Measurements from ENCODE around the gene FBF1. TPM values are rescaled to one million over a fixed set of nuclear protein-coding genes. Genes with fewer than 3 reads are reported as not detected.
A peak's percentile ranks its signal among the peaks of the same experiment; 100 is the strongest.
"Not testable (repeated sequence)": the region's sequence is repeated elsewhere in the genome, so short reads cannot be mapped to it uniquely, and the experiment has no call there.

Gene FBF1
- total and polyA plus RNA-seq, 2 of the 8 experiments (the other 6 are each of a cell fraction or from before 2014, with no cell fraction given): 8.1 to 13.1 TPM

DNA sequence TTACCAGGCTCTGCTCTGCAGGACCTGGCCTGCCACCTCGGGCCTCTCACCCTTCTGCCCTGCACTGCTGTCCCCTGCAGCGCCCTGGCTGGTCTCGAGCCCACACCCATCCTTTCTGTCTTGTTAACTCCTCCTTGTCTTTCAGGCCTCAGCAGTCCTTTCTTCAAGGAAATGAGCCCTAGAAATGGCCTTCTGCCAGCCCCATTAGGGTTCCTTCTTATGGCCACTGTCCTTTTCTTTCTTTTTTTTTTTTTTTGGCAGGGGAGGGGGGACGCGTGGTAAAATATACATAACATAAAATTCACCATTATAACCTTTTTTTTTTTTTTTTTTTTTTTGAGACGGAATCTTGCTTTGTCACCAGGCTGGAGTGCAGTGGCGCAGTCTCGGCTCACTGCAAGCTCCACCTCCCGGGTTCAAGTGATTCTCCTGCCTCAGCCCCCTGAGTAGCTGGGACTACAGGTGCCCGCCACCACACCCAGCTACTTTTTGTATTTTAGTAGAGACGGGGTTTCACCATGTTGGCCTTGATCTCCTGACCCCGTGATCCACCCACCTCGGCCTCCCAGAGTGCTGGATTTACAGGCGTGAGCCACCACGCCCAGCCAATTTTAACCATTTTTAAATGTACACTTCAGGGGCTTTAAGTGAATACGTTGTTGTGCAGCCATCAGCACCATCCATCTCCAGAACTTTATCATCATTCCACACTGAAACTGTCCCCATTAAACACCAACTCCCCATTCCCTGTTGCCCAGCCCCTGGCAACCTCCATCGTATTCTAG, 75.2 kb downstream of the FBF1 start:
- H3K9ac ChIP-seq (replicated peaks in 1 of 4; ENCODE audit: extremely low read depth in 1 of 4, low read depth in 3 of 4, low read length in 3 of 4); H3K4me1 ChIP-seq (replicated peaks in 1 of 4; ENCODE audit: control insufficient read depth in 3 of 4, insufficient read depth in 4 of 4, low read length in 3 of 4); H2BK120ac ChIP-seq (replicated peaks; ENCODE audit: low read depth, low read length); FAIRE-seq; H2AK5ac ChIP-seq (ENCODE audit: low read depth, low read length); H3K27me3 ChIP-seq (replicated peaks in 1 of 4; ENCODE audit: control insufficient read depth in 3 of 4, extremely low read depth in 1 of 4, insufficient read depth in 3 of 4, low read length in 3 of 4); H2BK12ac ChIP-seq (ENCODE audit: low read depth, low read length); H3K79me2 ChIP-seq (ENCODE audit: control insufficient read depth in 1 of 2, insufficient read depth in 2 of 2, low read length in 2 of 2); H2BK20ac ChIP-seq (ENCODE audit: low read length); H3K79me1 ChIP-seq (ENCODE audit: low read depth, low read length); H4K91ac ChIP-seq (replicated peaks; ENCODE audit: insufficient read length, low read length); H3K36me3 ChIP-seq (ENCODE audit: control insufficient read depth in 2 of 4, insufficient read depth in 4 of 4, low read length in 3 of 4); DNase-seq (ENCODE audit: low read depth in 1 of 2, low spot score in 2 of 2); H2AFZ ChIP-seq (ENCODE audit: low read length); POLR2A ChIA-PET (ENCODE audit: partially characterized antibody); H3K4me2 ChIP-seq (ENCODE audit: insufficient read depth in 1 of 2, low read depth in 2 of 2, low read length in 2 of 2); H3K14ac ChIP-seq (ENCODE audit: insufficient read length); H4K5ac ChIP-seq (ENCODE audit: insufficient read length, low read depth, low read length); H4K20me1 ChIP-seq (replicated peaks in 1 of 2; ENCODE audit: control insufficient read depth in 1 of 2, insufficient read depth in 2 of 2, low read length in 2 of 2); H3K18ac ChIP-seq (ENCODE audit: extremely low read depth, low read length); H3K23ac ChIP-seq (ENCODE audit: insufficient read length); H3K27ac ChIP-seq (ENCODE audit: low read depth, low read length); H3K4me3 ChIP-seq (ENCODE audit: extremely low read depth in 1 of 4, insufficient read depth in 2 of 4, low read depth in 3 of 4, low read length in 4 of 4); H3K9me3 ChIP-seq (ENCODE audit: insufficient read depth in 2 of 2, low read depth in 1 of 2, low read length in 1 of 2); H3K56ac ChIP-seq (replicated peaks; ENCODE audit: insufficient read length, low read depth, low read length); H3K23me2 ChIP-seq (ENCODE audit: low read depth, low read length); H2BK5ac ChIP-seq (ENCODE audit: low read depth, low read length); H3K4ac ChIP-seq (replicated peaks; ENCODE audit: insufficient read length, low read depth, low read length): not testable (repeated sequence)
- H2BK15ac ChIP-seq (ENCODE audit: low read length): 0 out of 2 replicates have a peak overlapping the region, but pooled peaks have one; percentile 18
- 96% methylated on average over 11 of the region's 17 CpGs; no CpG with 5 or more reads in 1 of the 2 experiments for WGBS, 2 experiments (ENCODE audit: extremely low coverage in 1 of 2, insufficient coverage in 1 of 2, insufficient read length in 1 of 2, insufficient replicate concordance in 2 of 2, low coverage in 1 of 2, low lambda C conversion rate in 2 of 2, missing lambda C conversion rate in 1 of 2)
- H4K8ac ChIP-seq (ENCODE audit: extremely low read depth, insufficient read depth, low read length): peak overlapping the region; percentile 89; the same call in 1 of the 2 replicates
- CTCF ChIA-PET (ENCODE audit: partially characterized antibody): interaction anchor here (0.9 to 27.2 kb wide), 5 partner anchors 9 to 35 kb away, joined by 4 to 563 read pairs (median 16); partner anchors contain the start of gene TRIM47
